ENCODE measurements around the gene DUS2. TPM values are rescaled to one million over a fixed set of nuclear protein-coding genes. Genes with fewer than 3 reads are reported as not detected.

DUS2 gene
- total RNA-seq, 1 donor from 2014 or later, result 22.9 TPM

- Histone ChIP-seq H3K27me3 (no peaks in the 10 kb centered on the region), H3K27ac (no peak overlapping the region), H3K79me2 (ENCODE audit: low read depth) (no peaks in the 10 kb centered on the region), H4K20me1 (ENCODE audit: low read depth) (no peaks in the 10 kb centered on the region), H3K9ac (no peak overlapping the region), H2AFZ (replicated peaks) (no peak overlapping the region), H3K4me2 (no peak overlapping the region), H3K9me3 (ENCODE audit: low read depth) (no peaks in the 10 kb centered on the region), H3K4me1 (no peaks in the 10 kb centered on the region), H3K4me3 (no peak overlapping the region), H3F3A (ENCODE audit: low read depth) (peaks cover 12% of the 10 kb centered on the region), H3K36me3 (no peaks in the 10 kb centered on the region)
- no peak overlapping the region for H3K4me3 Mint-ChIP-seq
- peaks cover 2% of the 10 kb centered on the region for H3K27me3 Mint-ChIP-seq (ENCODE audit: insufficient read depth, low read depth)
- DNase-seq (ENCODE audit: low spot score), result no peak
- no peak overlapping the region for H3K27ac Mint-ChIP-seq
- H3K9me3 Mint-ChIP-seq, result no peaks in the 10 kb centered on the region
- peaks cover 2% of the 10 kb centered on the region for H3K4me1 Mint-ChIP-seq
- TF ChIP-seq, protein P1, sequence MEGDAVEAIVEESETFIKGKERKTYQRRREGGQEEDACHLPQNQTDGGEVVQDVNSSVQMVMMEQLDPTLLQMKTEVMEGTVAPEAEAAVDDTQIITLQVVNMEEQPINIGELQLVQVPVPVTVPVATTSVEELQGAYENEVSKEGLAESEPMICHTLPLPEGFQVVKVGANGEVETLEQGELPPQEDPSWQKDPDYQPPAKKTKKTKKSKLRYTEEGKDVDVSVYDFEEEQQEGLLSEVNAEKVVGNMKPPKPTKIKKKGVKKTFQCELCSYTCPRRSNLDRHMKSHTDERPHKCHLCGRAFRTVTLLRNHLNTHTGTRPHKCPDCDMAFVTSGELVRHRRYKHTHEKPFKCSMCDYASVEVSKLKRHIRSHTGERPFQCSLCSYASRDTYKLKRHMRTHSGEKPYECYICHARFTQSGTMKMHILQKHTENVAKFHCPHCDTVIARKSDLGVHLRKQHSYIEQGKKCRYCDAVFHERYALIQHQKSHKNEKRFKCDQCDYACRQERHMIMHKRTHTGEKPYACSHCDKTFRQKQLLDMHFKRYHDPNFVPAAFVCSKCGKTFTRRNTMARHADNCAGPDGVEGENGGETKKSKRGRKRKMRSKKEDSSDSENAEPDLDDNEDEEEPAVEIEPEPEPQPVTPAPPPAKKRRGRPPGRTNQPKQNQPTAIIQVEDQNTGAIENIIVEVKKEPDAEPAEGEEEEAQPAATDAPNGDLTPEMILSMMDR (IDR thresholded peaks at IDR 0.05), result no peak
- no peak for TF ChIP-seq EZH2 (IDR thresholded peaks at IDR 0.05)
- TF ChIP-seq EZH2phosphoT487 (IDR thresholded peaks at IDR 0.05), result no peak
- peaks cover 15% of the 10 kb centered on the region for H3K36me3 Mint-ChIP-seq
Observed at GRCh38 chr16:68059804-68060203, 36.7 kb downstream of the DUS2 start.

GRCh38 chr16:68061396-68061795 lies 38.3 kb downstream of the DUS2 start:
- Histone ChIP-seq H3K4me3 (no peak overlapping the region), H3F3A (ENCODE audit: low read depth) (peaks cover under 1% of the 10 kb centered on the region), H4K20me1 (ENCODE audit: low read depth) (no peaks in the 10 kb centered on the region), H3K27ac (no peak overlapping the region), H3K9me3 (ENCODE audit: low read depth) (no peaks in the 10 kb centered on the region), H3K36me3 (no peaks in the 10 kb centered on the region), H2AFZ (replicated peaks) (no peak overlapping the region), H3K27me3 (no peaks in the 10 kb centered on the region), H3K9ac (peak overlapping the region; percentile 13), H3K4me2 (no peak overlapping the region), H3K79me2 (ENCODE audit: low read depth) (no peaks in the 10 kb centered on the region), H3K4me1 (no peaks in the 10 kb centered on the region)
- TF ChIP-seq EZH2phosphoT487 (IDR thresholded peaks at IDR 0.05), result no peak
- TF ChIP-seq, protein P1 (IDR thresholded peaks at IDR 0.05), result no peak
- TF ChIP-seq EZH2 (IDR thresholded peaks at IDR 0.05), result no peak
- Mint-ChIP-seq H3K4me3 (no peak overlapping the region), H3K9me3 (no peaks in the 10 kb centered on the region), H3K27me3 (ENCODE audit: insufficient read depth, low read depth) (peaks cover 4% of the 10 kb centered on the region), H3K27ac (peak overlapping the region; percentile 17), H3K4me1 (peaks cover 14% of the 10 kb centered on the region), H3K36me3 (peaks cover 15% of the 10 kb centered on the region)
- no peak for DNase-seq (ENCODE audit: low spot score)

DNA sequence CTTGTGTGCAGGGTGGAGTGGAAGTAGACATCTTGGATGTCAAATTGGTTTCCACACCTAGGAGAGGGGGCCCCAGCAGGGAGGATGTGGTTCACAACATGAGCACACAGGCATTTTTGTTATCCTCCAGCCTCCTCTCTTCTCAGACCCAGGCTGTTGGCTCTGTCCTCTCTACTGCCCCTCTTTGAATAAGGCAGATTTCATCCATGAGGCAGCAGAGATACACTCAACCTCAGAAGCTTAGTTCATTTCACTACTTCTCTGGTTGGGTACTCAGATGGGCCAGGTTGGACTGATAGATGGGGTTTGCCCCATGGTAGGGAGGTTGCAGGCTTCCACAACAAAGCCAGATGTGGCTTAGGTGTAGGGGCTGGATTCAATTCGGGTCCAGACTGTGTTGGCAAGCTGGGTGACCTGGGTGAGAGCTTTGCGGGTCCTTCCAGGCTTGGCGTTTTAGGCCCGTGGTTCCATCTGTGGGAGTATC lies 39.9 kb downstream of the DUS2 start:
- Histone ChIP-seq H3K27me3 (no peaks in the 10 kb centered on the region), H3K36me3 (no peaks in the 10 kb centered on the region), H3K9ac (no peak overlapping the region), H3F3A (ENCODE audit: low read depth) (no peaks in the 10 kb centered on the region), H3K4me3 (no peak overlapping the region), H2AFZ (replicated peaks) (no peak overlapping the region), H3K9me3 (ENCODE audit: low read depth) (no peaks in the 10 kb centered on the region), H3K79me2 (ENCODE audit: low read depth) (no peaks in the 10 kb centered on the region), H3K4me1 (no peaks in the 10 kb centered on the region), H3K27ac (no peak overlapping the region), H4K20me1 (ENCODE audit: low read depth) (no peaks in the 10 kb centered on the region), H3K4me2 (no peak overlapping the region)
- H3K27me3 Mint-ChIP-seq (ENCODE audit: insufficient read depth, low read depth), result peaks cover 5% of the 10 kb centered on the region
- TF ChIP-seq, protein P1 (IDR thresholded peaks at IDR 0.05), result no peak
- TF ChIP-seq EZH2phosphoT487 (IDR thresholded peaks at IDR 0.05) (no peak), EZH2 (IDR thresholded peaks at IDR 0.05) (no peak)
- no peaks in the 10 kb centered on the region for H3K9me3 Mint-ChIP-seq
- H3K36me3 Mint-ChIP-seq, result peaks cover 15% of the 10 kb centered on the region
- H3K4me1 Mint-ChIP-seq, result peaks cover 16% of the 10 kb centered on the region
- no peak overlapping the region for H3K27ac Mint-ChIP-seq
- H3K4me3 Mint-ChIP-seq, result no peak overlapping the region
- no peak for DNase-seq (ENCODE audit: low spot score)
